ENCODE data around the gene C11orf52. TPM values are rescaled to one million over a fixed set of nuclear protein-coding genes. Genes with fewer than 3 reads are reported as not detected.
A peak's percentile ranks its signal among the peaks of the same experiment; 100 is the strongest.

The C11orf52 gene
- total RNA-seq, 1 experiment from 2014 or later, result 4.0 TPM

DNA sequence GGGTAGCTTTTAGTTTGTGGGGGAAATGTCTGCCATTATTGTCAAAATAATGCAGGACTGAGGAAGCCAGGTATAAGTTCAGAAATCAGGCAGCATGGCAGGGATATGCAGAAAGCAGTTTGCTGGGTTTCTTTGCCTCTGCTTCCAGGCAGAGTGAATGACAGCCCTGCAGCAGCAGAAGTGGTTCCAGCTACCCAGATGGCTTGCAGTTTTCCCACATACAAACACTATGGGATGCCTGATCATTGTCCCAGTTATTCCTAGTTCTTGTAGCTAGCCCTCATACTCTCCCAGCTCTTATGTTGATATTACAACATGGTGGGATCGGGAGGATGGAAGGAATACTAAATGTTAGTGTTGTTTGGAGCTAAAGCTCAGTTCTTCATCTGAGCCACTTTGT, 15.6 kb downstream of the C11orf52 start:
- Histone ChIP-seq H3K4me1 (ENCODE audit: insufficient read depth, low read length) (peaks cover 5% of the 10 kb centered on the region; the same call in 1 of the 2 replicates), H3K79me2 (ENCODE audit: insufficient read depth, low read length) (no peaks in the 10 kb centered on the region), H2BK15ac (ENCODE audit: low read depth, low read length) (no peak overlapping the region), H2AK5ac (ENCODE audit: insufficient read length, low read length) (no peak overlapping the region), H4K20me1 (ENCODE audit: control insufficient read depth, insufficient read depth, insufficient read length) (no peaks in the 10 kb centered on the region), H3K9me3 (ENCODE audit: control insufficient read depth, low read depth, low read length) (no peaks in the 10 kb centered on the region), H3K56ac (ENCODE audit: insufficient read length, low read depth, low read length) (no peak overlapping the region), H3K4ac (ENCODE audit: low read depth, low read length) (no peak overlapping the region), H2AFZ (ENCODE audit: low read length) (no peak overlapping the region), H2BK5ac (ENCODE audit: insufficient read length, low read length) (no peak overlapping the region), H3K27ac (ENCODE audit: insufficient read length, low read depth, low read length) (no peak overlapping the region), H3K9ac (ENCODE audit: extremely low read depth, insufficient read length, low read length) (no peak overlapping the region), H4K8ac (replicated peaks; ENCODE audit: insufficient read length, low read depth, low read length) (no peak overlapping the region), H4K5ac (ENCODE audit: insufficient read length, low read depth, low read length) (no peak overlapping the region), H3K79me1 (ENCODE audit: insufficient read depth, low read depth, low read length, poor library complexity, severe bottlenecking) (no peaks in the 10 kb centered on the region), H2BK20ac (ENCODE audit: low read depth, low read length, poor library complexity, severe bottlenecking) (no peak overlapping the region), H3K18ac (ENCODE audit: insufficient read length, low read depth, low read length) (no peak overlapping the region), H2BK120ac (ENCODE audit: low read depth, low read length, poor library complexity, severe bottlenecking) (no peak overlapping the region), H2BK12ac (ENCODE audit: insufficient read length, low read depth, low read length) (no peak overlapping the region), H3K27me3 (ENCODE audit: insufficient read depth, low read length) (no peaks in the 10 kb centered on the region), H3K14ac (ENCODE audit: insufficient read depth, low read length) (no peak overlapping the region), H3T11ph (ENCODE audit: low read length) (no peak overlapping the region), H3K23me2 (ENCODE audit: insufficient read length, low read depth, low read length, poor library complexity, severe bottlenecking) (peaks cover 5% of the 10 kb centered on the region), H3K4me2 (ENCODE audit: insufficient read depth, insufficient read length, low read length) (no peak overlapping the region), H3K23ac (ENCODE audit: insufficient read length, low read depth, low read length) (no peak overlapping the region), H4K91ac (ENCODE audit: insufficient read length, low read depth, low read length) (no peak overlapping the region)
- WGBS (ENCODE audit: extremely low coverage, insufficient read length, low lambda C conversion rate), result no CpG with 5 or more reads among the region's 1 CpG
- no peak overlapping the region for H3K4me3 Mint-ChIP-seq
- H3K27ac Mint-ChIP-seq, result no peak overlapping the region
- no peaks in the 10 kb centered on the region for H3K36me3 Mint-ChIP-seq (ENCODE audit: insufficient read depth in 1 of 3, low read depth in 3 of 3)
- peaks cover 1% of the 10 kb centered on the region; the same call in 1 of the 2 replicates for H3K27me3 Mint-ChIP-seq (ENCODE audit: low read depth)
- peaks cover 32 to 40% of the 10 kb centered on the region in 2 experiments for H3K4me1 Mint-ChIP-seq
- no peak for TF ChIP-seq CTCF (conservative IDR thresholded peaks at IDR 0.05)
- H3K9me3 Mint-ChIP-seq, result no peaks in the 10 kb centered on the region
- DNase-seq, result peak; percentile 15

Measured in H9 (cell line).